Coronary artery (tissue), 2 donors: ENCODE measurements around the gene GRIK4.

Experiments
- DNase-seq: peaks from one replicate; pipeline ENCODE4 v3.0.0-alpha.2; 2017; ENCODE audit warnings: low spot score
- H3K27ac ChIP-seq, 2 donors: fragments of 200-600 bp; sonication (generic); one replicate each; pipeline ENCODE4 v1.5.1; 2016 to 2019
- H3K4me3 ChIP-seq: fragments of 200-600 bp; sonication (generic); 2 replicates; pipeline ENCODE4 v1.5.1; 2016; ENCODE audit warnings: mild to moderate bottlenecking, moderate library complexity
- CTCF ChIP-seq: fragments of 200-600 bp; sonication (generic); IDR thresholded peaks from one replicate; pipeline ENCODE4 v1.5.1; 2019; ENCODE audit warnings: antibody characterized with exemption

Gene GRIK4

GRCh38 chr11:120694726-120695125 lies 183.2 kb downstream of the GRIK4 start:
- Histone ChIP-seq H3K4me3 (no peak overlapping the region), H3K27ac (no peak overlapping the region)
- TF ChIP-seq CTCF, result no peak
- DNase-seq, result no peak

DNA sequence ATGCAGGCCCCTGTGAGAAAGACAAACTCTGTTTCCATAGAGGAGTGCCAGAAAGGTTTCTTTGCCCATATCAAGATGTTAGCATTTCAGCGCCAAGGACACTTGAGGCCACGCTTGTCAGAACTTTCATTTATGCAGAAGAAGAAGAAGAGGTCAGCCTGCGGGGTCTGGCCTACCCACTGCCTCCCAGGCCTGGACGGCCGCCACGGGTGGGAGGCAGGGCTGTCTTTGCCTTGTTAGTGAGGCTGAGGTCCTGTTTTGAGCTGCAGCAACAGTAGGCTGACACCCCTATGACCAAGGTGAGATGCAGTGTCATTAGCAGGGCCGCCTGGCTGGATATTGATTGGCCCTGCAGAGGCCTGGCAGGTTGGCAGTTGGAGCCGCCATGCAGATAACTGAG lies 183.9 kb downstream of the GRIK4 start:
- no peak for DNase-seq
- H3K4me3 ChIP-seq, result no peak overlapping the region
- TF ChIP-seq CTCF, result no peak
- H3K27ac ChIP-seq, result no peak overlapping the region

- no peak for DNase-seq
- no peak for TF ChIP-seq CTCF
- H3K4me3 ChIP-seq, result no peak overlapping the region
- H3K27ac ChIP-seq, result no peak overlapping the region
Observed at GRCh38 chr11:120695939-120696338, 184.4 kb downstream of the GRIK4 start.

DNA sequence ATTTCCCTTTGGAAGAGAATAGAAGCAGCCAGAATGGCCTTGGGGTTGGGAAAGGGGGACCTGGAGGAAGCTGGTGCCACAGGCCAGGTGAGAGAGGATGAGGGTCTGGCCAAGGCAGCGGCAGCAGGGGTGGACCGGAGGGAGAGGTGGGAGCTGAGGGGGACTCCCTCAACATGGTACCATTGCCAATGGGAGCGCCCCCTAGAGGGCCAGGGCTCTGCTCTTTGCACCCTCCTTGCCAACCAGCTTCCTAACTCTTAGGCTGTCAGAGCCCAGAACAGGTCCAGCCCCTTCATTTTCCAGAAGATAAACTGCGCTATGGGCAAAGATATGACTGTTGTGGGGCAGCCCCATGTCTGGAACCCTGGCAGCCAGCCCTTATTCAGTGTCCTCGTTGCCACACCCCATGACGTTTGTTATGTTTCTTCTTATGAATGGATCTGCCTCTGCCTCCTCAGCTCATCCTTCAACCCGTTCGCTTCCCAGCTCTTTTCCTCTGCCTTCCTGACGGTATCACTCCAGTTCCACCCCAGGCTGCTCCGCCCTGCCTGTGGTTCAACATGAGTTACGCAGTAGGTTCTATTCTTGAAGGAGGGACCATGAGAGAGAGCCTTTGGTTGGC lies 185.2 kb downstream of the GRIK4 start:
- no peak for TF ChIP-seq CTCF
- no peak for DNase-seq
- Histone ChIP-seq H3K27ac (no peak overlapping the region), H3K4me3 (no peak overlapping the region)

GRCh38 chr11:120698918-120699317 lies 187.4 kb downstream of the GRIK4 start:
- no peak for DNase-seq
- H3K27ac ChIP-seq, result no peak overlapping the region
- H3K4me3 ChIP-seq, result no peak overlapping the region
- no peak for TF ChIP-seq CTCF

GRCh38 chr11:120702656-120703055 lies 191.1 kb downstream of the GRIK4 start:
- H3K4me3 ChIP-seq, result no peak overlapping the region
- no peak for DNase-seq
- TF ChIP-seq CTCF, result no peak
- H3K27ac ChIP-seq, result no peak overlapping the region

DNA sequence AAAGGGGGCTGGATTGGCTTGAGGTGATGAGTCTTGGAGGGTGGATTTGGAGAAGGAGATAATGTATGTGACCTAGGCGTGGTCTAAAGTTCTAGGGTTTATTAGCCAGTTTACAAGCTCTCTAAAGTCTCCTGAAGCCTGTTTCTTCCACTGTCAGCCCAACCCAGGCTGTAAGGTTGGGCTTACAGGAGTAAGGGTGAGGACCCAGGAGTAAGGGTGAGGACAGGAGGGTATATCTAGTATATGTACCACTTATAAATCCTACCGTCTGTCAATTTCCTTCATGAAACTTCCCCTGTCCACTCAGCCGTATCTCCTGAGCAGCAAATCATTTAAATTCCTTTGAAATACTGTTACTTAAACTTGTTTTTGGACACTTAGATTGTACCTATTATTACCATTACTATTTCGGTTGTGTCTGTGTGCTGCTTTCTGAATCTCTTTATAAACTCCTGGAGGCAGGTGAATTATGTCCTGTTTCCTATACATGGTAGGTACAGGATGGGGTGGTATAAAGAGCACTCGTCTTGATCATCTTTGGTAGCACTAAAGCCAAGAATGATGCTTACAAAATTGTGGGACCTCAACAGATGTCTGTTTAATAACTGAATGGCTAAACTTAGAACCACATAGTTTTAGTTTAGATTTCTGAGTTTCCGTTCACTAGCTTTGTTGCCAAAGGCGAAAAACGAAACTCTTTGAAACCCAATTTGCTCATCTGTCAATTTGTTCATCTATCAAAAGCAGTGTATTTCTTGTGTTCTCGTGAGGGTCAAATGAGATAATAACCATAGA lies 192.0 kb downstream of the GRIK4 start:
- H3K27ac ChIP-seq, result no peak overlapping the region
- DNase-seq, result no peak
- no peak for TF ChIP-seq CTCF

More for the DNA sequence above, 192.0 kb downstream of the GRIK4 start:
- no peak overlapping the region for H3K4me3 ChIP-seq
